Fibroblast of skin of right quadriceps (primary cell): ENCODE results near the gene KLK12.

ENCODE experiments used
- DNase-seq: peaks from one replicate; pipeline ENCODE4 v3.0.0-alpha.2; 2013

Gene KLK12

DNA sequence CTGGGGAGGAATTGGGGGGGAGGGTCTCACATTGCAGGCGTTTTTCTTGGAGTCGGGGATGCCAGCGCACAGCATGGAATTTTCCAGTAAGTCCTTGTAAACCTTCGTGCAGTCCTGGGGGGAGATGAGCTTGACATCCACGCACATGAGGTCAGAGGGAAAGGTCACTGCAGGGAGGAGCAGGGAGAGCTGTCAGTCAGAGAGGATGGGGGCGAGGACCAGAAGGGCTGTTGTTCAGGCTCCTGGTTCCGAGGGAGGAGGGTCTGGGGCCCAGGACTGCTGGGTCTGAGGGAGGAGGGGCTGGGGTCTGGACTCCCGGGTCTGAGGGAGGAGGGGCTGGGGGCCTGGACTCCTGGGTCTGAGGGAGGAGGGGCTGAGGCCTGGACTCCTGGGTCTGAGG is 55.0 kb downstream of the KLK12 start:
- DNase-seq, result no peak
